Activated CD4-positive, alpha-beta T cell treated with anti-CD3 and anti-CD28 coated beads, Interleukin-2, amount 50 U/mL, for 16 hours (primary cell): Measurements from ENCODE around the gene AJM1.

Source experiments
- DNase-seq: peaks from one replicate; pipeline ENCODE4 v3.0.0-alpha.2; 2020

AJM1 gene

DNA sequence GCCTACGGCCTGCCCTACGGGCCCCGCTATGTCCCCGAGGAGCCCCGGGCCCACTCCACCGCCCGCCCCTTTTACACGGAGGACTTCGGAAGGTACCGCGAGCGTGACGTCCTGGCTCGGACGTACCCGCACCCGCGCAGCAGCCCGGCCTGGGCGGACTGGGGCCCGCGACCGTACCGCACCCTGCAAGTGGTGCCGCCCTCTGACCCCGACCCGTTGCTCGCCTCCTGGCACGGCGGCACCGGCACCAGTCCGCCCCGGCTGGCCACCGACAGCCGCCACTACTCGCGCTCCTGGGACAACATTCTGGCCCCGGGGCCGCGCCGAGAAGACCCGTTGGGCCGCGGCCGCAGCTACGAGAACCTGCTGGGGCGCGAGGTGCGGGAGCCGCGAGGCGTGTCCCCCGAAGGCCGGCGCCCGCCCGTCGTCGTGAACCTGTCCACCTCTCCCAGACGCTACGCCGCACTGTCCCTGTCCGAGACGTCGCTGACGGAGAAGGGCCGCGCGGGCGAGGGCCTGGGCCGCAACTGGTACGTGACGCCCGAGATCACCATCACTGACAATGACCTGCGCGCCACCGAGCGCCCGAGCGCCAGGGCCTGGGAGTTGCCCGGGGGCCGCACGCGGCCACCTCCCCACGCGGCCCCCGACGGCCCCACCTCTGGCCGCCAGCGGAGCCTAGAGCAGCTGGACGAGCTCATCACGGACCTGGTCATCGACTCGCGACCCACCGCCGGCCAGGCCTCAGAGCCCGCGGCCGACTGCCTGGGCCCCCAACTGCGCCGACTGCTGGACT lies 3.4 kb downstream of the AJM1 start:
- no peak for DNase-seq

DNA sequence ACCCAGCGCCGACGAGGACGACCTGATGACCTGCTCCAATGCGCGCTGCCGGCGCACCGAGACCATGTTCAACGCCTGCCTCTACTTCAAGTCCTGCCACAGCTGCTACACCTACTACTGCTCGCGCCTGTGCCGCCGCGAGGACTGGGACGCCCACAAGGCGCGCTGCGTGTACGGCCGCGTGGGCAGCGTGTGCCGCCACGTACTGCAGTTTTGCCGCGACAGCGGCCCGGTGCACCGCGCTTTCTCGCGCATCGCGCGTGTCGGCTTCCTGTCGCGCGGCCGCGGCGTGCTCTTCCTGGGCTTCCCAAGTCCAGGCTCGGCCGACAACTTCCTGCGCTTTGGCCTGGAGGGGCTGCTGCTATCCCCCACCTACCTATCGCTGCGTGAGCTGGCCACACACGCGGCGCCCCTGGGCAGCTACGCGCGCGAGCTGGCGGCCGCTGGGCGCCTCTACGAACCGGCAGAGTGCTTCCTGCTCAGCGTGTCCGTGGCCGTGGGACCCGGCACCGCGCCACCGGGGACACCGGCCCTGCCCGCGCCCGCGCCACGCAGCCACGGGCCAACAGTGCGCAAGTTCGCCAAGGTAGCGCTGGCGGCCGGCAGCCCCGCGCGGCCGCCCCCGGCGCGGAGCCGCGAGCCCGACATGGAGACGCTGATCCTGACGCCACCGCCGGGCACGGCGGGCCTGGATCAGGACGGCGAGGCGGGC lies 4.3 kb downstream of the AJM1 start:
- DNase-seq, result no peak

GRCh38 chr9:136847088-136847825 lies 5.0 kb downstream of the AJM1 start:
- DNase-seq, result peak; percentile 38

DNA sequence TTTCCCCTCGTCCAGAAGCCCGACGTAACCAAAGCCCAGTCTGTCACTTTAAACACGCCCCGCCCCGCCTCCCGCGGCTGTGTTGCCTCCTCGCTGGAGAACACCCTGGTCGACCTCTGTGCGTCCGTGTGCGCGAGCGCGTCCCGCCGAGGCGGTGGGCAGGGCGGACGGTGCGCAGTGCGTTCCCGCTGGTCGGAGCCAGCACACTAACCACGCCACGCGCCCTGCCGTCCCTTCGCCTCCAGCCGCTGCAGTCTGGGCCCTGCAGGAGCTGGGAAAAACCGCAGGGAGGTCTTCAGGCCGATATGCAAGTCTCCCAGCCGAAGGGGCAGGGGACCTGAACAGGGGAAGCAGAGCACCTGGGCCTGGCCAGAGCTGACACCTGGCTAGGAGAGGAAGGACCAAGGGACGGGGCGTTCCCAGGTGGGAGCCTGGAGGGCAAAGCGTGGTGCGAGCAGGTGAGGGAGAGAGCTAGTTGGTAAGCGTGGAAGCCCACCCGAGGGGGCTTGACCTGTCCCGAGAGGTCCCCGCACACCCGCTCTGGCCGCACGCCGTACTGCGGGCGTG lies 5.6 kb downstream of the AJM1 start:
- peak; percentile 89 for DNase-seq

- peak; percentile 49 for DNase-seq
Observed at GRCh38 chr9:136848393-136849037, 6.2 kb downstream of the AJM1 start.

GRCh38 chr9:136849038-136849959 lies 7.0 kb downstream of the AJM1 start, which contains the start of gene PHPT1:
Gene PHPT1, plus strand, starts transcription at chr9:136849409. Its CDS starts 22 bp downstream, at chr9:136849431.
- peak; percentile 98 for DNase-seq

DNA sequence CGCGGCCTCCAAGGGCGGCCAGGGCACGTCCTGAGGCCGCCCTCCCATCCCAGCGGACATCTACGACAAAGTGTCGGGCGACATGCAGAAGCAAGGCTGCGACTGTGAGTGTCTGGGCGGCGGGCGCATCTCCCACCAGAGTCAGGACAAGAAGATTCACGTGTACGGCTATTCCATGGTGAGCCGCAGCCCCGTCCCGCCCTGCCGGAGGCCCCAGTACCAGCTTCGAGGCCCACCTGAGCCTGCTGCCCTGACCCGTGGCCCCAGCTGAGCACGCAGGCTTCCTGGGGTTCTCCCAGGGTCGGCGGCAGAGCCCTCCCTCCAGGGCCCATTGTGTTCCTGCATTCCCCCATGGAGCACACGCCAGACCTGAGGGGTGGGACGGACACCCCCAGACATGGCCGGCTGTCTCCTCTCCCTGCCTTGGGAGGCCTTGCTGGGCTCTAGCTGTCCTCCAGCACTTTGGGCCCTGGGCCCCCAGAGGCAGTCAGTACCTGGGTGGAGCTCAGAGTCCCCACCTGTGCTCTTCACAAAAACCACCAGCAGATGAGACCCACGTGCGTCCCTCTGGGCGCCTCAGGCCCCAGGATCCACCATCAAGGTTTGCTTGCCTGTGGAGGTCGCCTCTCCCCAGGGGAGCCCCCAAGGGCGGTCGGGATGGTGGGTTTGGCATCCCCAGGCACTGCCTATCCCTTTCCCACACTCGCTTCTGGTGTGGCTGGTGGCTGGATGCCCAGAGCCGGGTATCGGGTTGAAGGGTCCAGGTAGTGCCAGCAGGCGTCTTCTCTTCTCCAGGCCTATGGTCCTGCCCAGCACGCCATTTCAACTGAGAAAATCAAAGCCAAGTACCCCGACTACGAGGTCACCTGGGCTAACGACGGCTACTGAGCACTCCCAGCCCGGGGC lies 7.9 kb downstream of the AJM1 start:
- DNase-seq, result no peak

DNA sequence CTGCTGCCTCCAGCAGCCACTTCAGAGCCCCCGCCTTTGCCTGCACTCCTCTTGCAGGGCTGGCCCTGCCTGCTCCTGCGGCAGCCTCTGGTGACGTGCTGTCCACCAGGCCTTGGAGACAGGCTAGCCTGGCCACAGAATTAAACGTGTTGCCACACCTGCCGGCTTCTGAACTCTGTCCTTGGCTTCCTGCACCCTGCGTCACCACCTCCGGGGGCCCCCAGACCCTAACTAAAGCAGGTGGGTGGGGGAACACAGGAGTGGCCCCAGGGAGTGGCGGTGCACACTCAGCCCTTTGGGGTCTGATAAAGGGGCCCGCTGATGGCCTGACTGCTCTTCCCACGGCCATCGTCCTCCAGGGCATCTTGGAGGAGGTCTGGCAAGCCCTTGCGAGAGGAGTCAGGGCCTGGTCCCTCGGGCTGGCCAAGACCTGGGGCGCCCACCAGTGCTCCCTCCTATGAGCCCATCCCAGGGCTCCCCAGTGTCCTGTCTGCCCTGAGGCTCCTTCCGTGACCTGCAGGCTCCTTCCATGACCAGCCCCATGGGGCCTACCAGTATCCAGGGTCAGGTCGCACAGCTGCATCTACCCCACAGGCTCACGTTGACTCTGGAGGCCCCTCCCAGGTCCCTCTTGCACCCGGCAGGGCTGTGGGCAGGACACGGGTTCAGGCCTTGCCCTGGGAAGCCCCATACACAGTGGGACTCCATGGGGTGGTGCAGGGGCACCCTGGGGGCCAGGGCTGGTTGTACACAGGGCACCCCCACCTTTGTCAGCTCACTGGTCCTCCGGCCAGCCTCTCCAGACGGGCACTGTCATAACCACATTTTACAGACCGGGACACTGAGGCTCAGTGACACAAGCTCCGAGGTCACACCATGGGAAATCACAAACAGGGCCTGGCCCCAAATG lies 8.8 kb downstream of the AJM1 start:
- DNase-seq, result no peak

DNA sequence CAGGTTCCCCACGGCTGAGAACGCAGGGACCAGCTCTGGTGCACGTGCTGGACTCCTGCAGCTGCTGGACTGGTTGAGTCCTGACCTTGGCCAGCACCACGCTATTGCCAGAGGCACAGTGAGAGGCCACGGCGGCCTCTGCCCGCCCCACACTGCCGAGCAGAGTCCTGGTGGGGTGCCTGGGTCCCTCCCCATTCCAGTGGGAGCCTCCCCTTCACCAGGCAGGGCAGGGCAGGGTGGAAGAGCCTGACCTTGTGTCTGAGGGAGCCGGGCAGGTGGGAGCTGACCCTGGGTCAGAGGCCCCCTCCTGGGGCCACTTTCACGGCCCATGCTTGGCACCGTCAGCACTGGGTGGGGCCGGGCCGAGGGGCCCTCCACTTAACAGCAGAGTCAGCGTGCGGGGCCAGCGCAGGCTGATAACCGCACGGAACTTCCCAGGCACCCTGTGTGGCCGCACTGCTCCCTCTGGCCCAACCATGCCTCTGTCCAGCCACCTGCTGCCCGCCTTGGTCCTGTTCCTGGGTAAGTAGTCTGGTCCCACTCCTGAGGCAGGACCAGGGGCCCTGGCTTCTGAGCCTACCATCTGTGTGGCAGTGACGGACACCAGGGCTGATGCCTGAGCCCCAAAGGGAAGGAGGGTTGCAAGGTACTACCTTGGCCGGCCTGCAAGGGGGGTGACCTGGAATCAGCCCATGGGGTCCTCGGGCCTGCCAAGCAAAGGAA lies 9.8 kb downstream of the AJM1 start, which contains the start of gene MAMDC4:
Gene MAMDC4, plus strand, starts transcription at position 406 of the 723 bp plus-strand sequence. Its CDS starts 71 bp downstream, at position 477.
- no peak for DNase-seq

GRCh38 chr9:136852664-136853595 lies 10.7 kb downstream of the AJM1 start:
- DNase-seq, result no peak

- DNase-seq, result no peak
Observed at GRCh38 chr9:136853596-136854112, 11.4 kb downstream of the AJM1 start.

GRCh38 chr9:136854113-136854841 lies 12.0 kb downstream of the AJM1 start:
- no peak for DNase-seq

DNA sequence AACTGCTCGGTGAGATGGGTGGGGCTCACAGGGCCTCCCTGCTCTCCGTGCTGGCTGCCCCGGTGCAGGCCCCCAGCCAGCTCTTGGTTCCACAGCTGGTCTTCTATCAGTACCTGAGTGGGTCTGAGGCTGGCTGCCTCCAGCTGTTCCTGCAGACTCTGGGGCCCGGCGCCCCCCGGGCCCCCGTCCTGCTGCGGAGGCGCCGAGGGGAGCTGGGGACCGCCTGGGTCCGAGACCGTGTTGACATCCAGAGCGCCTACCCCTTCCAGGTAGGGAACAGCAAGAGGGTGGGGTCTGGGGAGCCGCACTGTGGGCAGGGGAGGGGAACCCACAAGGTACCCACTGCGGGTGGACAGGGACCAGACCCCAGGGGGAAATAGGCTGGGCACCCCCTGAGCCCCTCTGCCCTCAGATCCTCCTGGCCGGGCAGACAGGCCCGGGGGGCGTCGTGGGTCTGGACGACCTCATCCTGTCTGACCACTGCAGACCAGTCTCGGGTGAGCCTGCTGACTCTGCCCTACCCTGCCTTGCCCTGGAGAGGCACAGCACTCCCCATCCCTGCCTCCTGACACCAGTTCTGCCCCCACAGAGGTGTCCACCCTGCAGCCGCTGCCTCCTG lies 12.7 kb downstream of the AJM1 start:
- DNase-seq, result no peak

DNA sequence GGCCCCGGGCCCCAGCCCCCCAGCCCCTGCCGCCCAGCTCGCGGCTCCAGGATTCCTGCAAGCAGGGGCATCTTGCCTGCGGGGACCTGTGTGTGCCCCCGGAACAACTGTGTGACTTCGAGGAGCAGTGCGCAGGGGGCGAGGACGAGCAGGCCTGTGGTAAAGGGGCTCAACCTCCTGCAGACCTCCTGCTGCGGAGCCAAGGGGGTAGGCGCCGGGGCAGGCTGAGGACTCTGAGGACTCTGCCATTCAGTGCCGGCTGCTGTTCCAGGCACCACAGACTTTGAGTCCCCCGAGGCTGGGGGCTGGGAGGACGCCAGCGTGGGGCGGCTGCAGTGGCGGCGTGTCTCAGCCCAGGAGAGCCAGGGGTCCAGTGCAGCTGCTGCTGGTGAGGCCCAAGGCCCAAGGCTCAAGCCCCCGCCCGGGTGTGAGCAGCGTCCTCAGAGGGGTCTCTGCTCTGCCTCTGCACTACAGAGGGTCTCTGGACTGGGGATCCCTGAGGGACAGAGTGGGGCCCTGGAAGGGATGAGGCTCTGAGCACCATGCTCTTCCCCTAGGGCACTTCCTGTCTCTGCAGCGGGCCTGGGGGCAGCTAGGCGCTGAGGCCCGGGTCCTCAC lies 13.3 kb downstream of the AJM1 start:
- DNase-seq, result no peak

DNA sequence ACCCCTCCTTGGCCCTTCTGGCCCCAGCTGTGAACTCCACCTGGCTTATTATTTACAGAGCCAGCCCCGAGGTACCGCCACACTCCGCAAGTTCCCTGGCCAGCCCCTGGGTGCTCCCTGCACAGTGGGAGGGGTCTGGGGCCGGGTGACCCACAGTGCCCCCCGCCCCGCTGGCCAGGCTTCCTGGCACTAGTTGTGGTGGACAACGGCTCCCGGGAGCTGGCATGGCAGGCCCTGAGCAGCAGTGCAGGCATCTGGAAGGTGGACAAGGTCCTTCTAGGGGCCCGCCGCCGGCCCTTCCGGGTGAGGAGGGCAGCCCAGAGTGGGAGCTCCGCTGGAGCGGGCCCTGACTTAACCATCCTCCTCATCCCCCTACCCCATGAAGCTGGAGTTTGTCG lies 13.8 kb downstream of the AJM1 start:
- DNase-seq, result no peak
